Measurements from ENCODE around the gene ASPRV1. TPM values are rescaled to one million over a fixed set of nuclear protein-coding genes. Genes with fewer than 3 reads are reported as not detected.

ASPRV1 gene
- total RNA-seq, 1 donor from 2014 or later: 0.26 TPM

GRCh38 chr2:69972822-69973221, 11.4 kb upstream of the ASPRV1 start:
- no peak for TF ChIP-seq CTCF (IDR thresholded peaks at IDR 0.05; ENCODE audit: insufficient read depth, low read length, severe bottlenecking)
- FAIRE-seq: no peak

DNA sequence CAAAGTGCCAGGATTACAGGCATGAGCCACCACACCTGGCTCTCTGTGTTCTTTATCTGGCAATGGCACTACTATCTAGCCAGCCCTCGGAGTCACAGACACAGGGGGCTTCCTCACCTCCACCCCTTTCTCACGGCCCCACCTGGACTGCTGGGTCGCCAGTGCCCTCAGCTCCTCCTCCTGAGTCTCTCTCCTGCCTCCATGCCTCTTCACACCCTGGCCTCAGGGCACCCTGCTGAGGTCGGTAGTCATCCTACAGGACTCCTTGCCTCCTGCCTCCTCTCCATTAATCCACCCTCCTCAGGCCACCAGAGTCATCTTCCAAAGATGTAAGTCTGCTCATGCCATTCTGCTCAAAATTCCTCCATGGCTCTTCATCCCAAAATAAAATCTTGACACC, 8.6 kb upstream of the ASPRV1 start:
- H3K36me3 ChIP-seq (ENCODE audit: control insufficient read depth, insufficient read depth, low read length): no peaks in the 10 kb centered on the region
- FAIRE-seq: no peak
- no peak for DNase-seq (ENCODE audit: low read depth)
- TF ChIP-seq CTCF (IDR thresholded peaks at IDR 0.05; ENCODE audit: insufficient read depth, low read length, severe bottlenecking): no peak
- no peak overlapping the region for H3K4me3 ChIP-seq (ENCODE audit: low read depth, low read length)
- H3K27me3 ChIP-seq (ENCODE audit: control insufficient read depth, insufficient read depth, low read length): no peaks in the 10 kb centered on the region

More at GRCh38 chr2:69972822-69973221, 11.4 kb upstream of the ASPRV1 start:
- H3K4me3 ChIP-seq (ENCODE audit: low read depth, low read length): no peak overlapping the region
- H3K27me3 ChIP-seq (ENCODE audit: control insufficient read depth, insufficient read depth, low read length): no peaks in the 10 kb centered on the region
- DNase-seq (ENCODE audit: low read depth): no peak
- H3K36me3 ChIP-seq (ENCODE audit: control insufficient read depth, insufficient read depth, low read length): no peaks in the 10 kb centered on the region

DNA sequence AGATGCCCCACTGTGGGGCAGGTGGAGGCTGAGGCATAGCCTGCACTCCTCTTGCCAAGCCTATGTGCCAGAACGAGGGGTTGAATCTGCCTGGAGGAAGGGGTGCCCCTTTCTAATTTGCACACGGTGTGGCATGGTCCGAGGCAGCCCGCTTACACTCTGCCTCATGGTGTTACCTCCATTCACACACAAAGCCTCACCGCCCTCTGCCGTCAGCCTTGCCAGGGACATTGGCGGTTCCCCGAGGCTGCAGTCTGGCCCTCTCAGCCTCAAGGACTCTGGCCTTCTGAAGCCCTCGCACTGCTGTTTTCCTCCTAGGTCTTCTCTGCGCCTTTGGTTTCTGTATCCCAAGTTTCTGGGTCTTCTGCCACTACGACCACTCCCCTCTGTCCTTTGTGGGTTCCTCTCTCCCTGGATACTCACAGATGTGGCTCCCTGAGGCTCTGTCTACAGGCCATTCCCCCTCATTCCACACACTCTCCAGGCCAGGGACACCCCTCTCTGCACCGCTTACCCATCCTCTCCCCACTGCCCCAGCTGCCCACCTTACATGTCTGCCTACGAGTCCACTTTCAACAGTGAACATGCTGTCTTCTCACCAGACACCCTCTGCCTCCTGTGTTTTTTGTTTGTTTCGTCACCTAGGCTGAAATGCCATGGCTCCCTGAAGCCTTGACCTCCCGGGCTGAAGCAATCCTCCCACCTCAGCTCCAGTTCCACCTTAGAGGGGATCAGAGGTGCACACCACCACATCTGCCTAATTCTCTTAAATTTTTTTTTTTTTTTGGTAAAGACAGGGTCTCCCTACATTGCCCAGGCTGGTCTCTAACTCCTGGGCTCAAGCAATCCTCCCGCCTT, 7.9 kb upstream of the ASPRV1 start:
- Histone ChIP-seq H3K36me3 (ENCODE audit: control insufficient read depth, insufficient read depth, low read length) (no peaks in the 10 kb centered on the region), H3K27me3 (ENCODE audit: control insufficient read depth, insufficient read depth, low read length) (no peaks in the 10 kb centered on the region), H3K4me3 (ENCODE audit: low read depth, low read length) (no peak overlapping the region)
- no peak for TF ChIP-seq CTCF (IDR thresholded peaks at IDR 0.05; ENCODE audit: insufficient read depth, low read length, severe bottlenecking)
- DNase-seq (ENCODE audit: low read depth) (no peak), FAIRE-seq (no peak)

DNA sequence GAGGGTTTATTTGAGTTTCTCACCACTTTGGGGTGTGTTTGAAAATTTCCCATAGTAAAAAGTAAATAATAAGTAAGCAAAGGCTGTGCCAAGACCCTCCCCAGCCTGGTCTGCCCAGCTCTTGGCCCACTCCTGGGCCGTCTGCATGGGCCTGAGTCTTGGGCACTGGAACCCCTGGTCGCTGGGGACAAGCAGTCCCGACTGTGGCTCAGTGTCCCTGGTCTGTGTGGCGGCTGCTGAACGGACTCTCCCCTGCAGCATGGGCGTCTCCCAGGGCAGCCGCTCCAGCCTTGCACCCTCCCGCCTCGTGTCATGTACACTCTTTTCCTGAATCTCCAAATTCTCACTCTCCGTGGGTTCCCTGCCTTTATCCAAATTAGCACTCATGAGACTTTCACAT, 7.2 kb upstream of the ASPRV1 start:
- Histone ChIP-seq H3K36me3 (ENCODE audit: control insufficient read depth, insufficient read depth, low read length) (no peaks in the 10 kb centered on the region), H3K4me3 (ENCODE audit: low read depth, low read length) (no peak overlapping the region), H3K27me3 (ENCODE audit: control insufficient read depth, insufficient read depth, low read length) (no peaks in the 10 kb centered on the region)
- no peak for TF ChIP-seq CTCF (IDR thresholded peaks at IDR 0.05; ENCODE audit: insufficient read depth, low read length, severe bottlenecking)
- FAIRE-seq (no peak), DNase-seq (ENCODE audit: low read depth) (no peak)

GRCh38 chr2:69966496-69966895, 5.1 kb upstream of the ASPRV1 start:
- no peak for FAIRE-seq
- no peak for TF ChIP-seq CTCF (IDR thresholded peaks at IDR 0.05; ENCODE audit: insufficient read depth, low read length, severe bottlenecking)
- no peak for DNase-seq (ENCODE audit: low read depth)
- no peaks in the 10 kb centered on the region for H3K27me3 ChIP-seq (ENCODE audit: control insufficient read depth, insufficient read depth, low read length)
- no peak overlapping the region for H3K4me3 ChIP-seq (ENCODE audit: low read depth, low read length)
- H3K36me3 ChIP-seq (ENCODE audit: control insufficient read depth, insufficient read depth, low read length): no peaks in the 10 kb centered on the region

Data from bronchial epithelial cell (primary cell).